Measurements from ENCODE around the gene GSTM4. TPM values are rescaled to one million over a fixed set of nuclear protein-coding genes. Genes with fewer than 3 reads are reported as not detected.
A peak's percentile ranks its signal among the peaks of the same experiment; 100 is the strongest.

Gene GSTM4
- total RNA-seq, 1 experiment from 2014 or later = 11.9 TPM

DNA sequence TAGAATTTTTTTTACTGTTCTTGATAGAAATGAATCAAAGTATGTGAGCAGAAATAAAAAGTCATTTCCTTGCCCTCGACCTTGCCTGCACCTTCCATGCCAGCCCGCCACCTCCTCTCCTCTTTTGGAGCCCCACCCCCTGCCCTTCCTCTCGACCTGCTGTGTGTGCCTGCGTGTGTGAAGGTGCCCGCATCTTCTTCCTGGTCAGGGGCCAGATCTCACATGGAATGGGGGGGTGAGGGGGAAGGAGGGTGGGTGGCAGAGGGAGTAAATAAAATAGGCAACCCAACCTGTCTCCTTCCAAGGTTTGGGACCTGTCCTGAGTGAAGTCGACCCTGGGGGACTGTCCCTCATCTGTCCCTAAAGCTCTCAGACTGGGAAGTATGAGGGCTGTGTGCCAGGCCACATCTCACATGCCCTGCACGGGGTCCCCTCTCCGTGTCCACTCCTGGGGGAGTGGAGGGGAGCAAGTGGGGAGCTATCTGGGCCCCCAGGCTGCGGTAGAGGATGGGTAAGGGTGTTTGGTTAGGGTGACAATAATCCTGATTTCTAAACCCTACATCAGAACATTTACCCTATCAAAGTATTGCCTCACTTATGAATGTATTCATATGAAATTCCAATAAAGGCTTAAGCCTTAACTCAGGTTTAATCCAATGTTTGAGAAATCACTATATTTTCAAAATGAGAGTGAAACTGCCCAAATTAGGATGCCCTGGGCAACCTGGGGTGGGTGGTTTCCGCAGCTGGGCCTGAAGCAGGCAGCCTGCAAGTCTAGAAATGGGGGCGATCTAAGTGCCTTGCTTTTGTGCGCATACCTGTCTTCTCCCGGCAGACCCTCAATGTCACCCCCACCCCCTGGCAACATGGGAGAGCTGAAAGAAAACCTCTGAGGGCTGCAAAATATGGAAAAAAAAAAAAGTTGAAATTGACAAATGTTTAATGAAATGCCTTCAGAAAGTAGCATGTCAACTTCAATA, 20.8 kb upstream of the GSTM4 start:
- Histone ChIP-seq H3K9me3 (no peaks in the 10 kb centered on the region), H3K4me3 (ENCODE audit: low read depth, low read length) (no peak overlapping the region), H3K27me3 (replicated peaks; ENCODE audit: control insufficient read depth, insufficient read depth, low read length) (no peaks in the 10 kb centered on the region), H3K4me1 (peaks cover 8% of the 10 kb centered on the region), H3K36me3 (ENCODE audit: control insufficient read depth, insufficient read depth, low read length) (no peaks in the 10 kb centered on the region)
- TF ChIP-seq, protein P1, sequence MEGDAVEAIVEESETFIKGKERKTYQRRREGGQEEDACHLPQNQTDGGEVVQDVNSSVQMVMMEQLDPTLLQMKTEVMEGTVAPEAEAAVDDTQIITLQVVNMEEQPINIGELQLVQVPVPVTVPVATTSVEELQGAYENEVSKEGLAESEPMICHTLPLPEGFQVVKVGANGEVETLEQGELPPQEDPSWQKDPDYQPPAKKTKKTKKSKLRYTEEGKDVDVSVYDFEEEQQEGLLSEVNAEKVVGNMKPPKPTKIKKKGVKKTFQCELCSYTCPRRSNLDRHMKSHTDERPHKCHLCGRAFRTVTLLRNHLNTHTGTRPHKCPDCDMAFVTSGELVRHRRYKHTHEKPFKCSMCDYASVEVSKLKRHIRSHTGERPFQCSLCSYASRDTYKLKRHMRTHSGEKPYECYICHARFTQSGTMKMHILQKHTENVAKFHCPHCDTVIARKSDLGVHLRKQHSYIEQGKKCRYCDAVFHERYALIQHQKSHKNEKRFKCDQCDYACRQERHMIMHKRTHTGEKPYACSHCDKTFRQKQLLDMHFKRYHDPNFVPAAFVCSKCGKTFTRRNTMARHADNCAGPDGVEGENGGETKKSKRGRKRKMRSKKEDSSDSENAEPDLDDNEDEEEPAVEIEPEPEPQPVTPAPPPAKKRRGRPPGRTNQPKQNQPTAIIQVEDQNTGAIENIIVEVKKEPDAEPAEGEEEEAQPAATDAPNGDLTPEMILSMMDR (IDR thresholded peaks at IDR 0.05; ENCODE audit: insufficient read depth in 1 of 2, low read depth in 1 of 2, low read length in 1 of 2, severe bottlenecking in 1 of 2, unreplicated experiment in 1 of 2) = no peak
- H3K9me3 Mint-ChIP-seq (ENCODE audit: unreplicated experiment) = no peaks in the 10 kb centered on the region
- intact Hi-C loops (cut with micrococcal nuclease; ENCODE audit: unreplicated experiment) = no loop called here
- peaks cover 9% of the 10 kb centered on the region for H3K4me1 Mint-ChIP-seq (ENCODE audit: low read depth, unreplicated experiment)
- H3K27me3 Mint-ChIP-seq (ENCODE audit: insufficient read depth, unreplicated experiment) = no peaks in the 10 kb centered on the region
- BruUV-seq (replicated peaks) = no TSS peak
- ChIA-PET CTCF (interaction anchor here (1.1 kb wide), 1 partner anchor 89 kb away, joined by 3 read pairs; no protein-coding TSS in a partner anchor), POLR2A (no interaction called here)
- peaks cover 11% of the 10 kb centered on the region for H3K36me3 Mint-ChIP-seq (ENCODE audit: insufficient read depth, unreplicated experiment)
- H3K27ac Mint-ChIP-seq (ENCODE audit: unreplicated experiment) = no peak overlapping the region
- H3K4me3 Mint-ChIP-seq (ENCODE audit: unreplicated experiment) = no peak overlapping the region
- DNase-seq = no peak

DNA sequence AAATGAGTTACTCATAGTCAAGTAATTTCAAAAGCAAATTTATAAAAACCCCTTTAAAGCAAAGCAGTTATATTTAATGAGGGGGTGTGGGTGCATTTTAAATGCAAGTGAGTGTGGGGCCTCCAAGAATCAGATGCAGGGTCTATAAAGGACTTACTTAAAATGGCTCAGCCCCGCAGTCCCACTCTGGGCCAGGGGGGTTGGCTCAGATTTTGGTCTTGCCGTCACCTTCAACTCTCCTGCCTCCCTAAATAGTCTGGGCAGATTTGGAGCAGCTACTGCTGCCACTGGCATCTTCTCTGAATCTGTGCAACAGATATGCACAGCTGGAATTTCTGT, 20.1 kb upstream of the GSTM4 start:
- H3K9me3 Mint-ChIP-seq (ENCODE audit: unreplicated experiment) = no peaks in the 10 kb centered on the region
- BruUV-seq (replicated peaks) = no TSS peak
- intact Hi-C loops (cut with micrococcal nuclease; ENCODE audit: unreplicated experiment) = no loop called here
- TF ChIP-seq, protein P1 (IDR thresholded peaks at IDR 0.05; ENCODE audit: insufficient read depth in 1 of 2, low read depth in 1 of 2, low read length in 1 of 2, severe bottlenecking in 1 of 2, unreplicated experiment in 1 of 2) = no peak
- H3K27me3 ChIP-seq (replicated peaks; ENCODE audit: control insufficient read depth, insufficient read depth, low read length) = no peaks in the 10 kb centered on the region
- peak overlapping the region; percentile 48 for H3K27ac Mint-ChIP-seq (ENCODE audit: unreplicated experiment)
- peaks cover 9% of the 10 kb centered on the region for H3K4me1 Mint-ChIP-seq (ENCODE audit: low read depth, unreplicated experiment)
- peaks cover 11% of the 10 kb centered on the region for H3K36me3 Mint-ChIP-seq (ENCODE audit: insufficient read depth, unreplicated experiment)
- POLR2A ChIA-PET = no interaction called here
- peaks cover 8% of the 10 kb centered on the region for H3K4me1 ChIP-seq
- DNase-seq = no peak
- H3K4me3 Mint-ChIP-seq (ENCODE audit: unreplicated experiment) = no peak overlapping the region
- no peak overlapping the region for H3K4me3 ChIP-seq (ENCODE audit: low read depth, low read length)
- no peaks in the 10 kb centered on the region for H3K9me3 ChIP-seq
- no peaks in the 10 kb centered on the region for H3K36me3 ChIP-seq (ENCODE audit: control insufficient read depth, insufficient read depth, low read length)
- CTCF ChIA-PET = no interaction called here
- no peaks in the 10 kb centered on the region for H3K27me3 Mint-ChIP-seq (ENCODE audit: insufficient read depth, unreplicated experiment)

DNA sequence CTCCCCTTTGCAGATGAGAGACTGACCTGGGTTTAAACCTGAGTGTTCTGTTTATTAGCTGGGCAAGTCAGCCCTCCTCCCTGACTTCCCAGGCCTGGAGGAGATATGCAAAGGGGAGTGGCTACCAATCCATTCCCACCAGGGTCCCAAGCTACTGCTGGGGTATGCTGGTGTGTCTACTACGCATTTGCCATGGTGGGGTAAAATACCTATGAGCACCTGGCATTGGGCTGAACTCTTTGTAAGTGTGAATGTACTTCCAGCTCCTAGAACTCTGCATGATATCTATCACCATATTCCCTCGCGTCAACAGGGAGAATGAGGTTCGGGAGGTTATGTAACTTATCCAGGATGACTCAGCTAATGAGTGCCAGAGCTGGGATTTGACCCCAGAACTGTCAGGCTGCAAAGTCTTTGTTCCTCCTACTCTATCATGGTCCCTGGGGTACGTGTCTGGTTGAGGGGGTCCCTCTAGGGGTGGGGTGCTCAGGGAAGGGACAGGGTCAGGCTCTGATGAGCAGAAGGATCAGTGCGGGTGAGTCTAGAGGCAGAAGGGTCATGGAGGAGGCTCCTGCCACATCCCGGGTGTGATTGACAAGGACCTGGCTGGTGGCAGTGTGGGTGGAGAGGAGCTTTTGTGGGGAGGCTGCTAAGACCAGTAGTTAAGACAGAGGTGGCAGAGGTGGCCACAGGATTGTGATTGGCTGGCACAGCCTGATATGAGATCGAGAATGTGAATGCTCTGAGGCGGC, 19.5 kb upstream of the GSTM4 start:
- ChIA-PET CTCF (interaction anchor here (0.7 kb wide), 1 partner anchor 158 kb away, joined by 3 read pairs; no protein-coding TSS in a partner anchor), POLR2A (no interaction called here)
- Mint-ChIP-seq H3K36me3 (ENCODE audit: insufficient read depth, unreplicated experiment) (peaks cover 11% of the 10 kb centered on the region), H3K27me3 (ENCODE audit: insufficient read depth, unreplicated experiment) (no peaks in the 10 kb centered on the region), H3K4me3 (ENCODE audit: unreplicated experiment) (no peak overlapping the region), H3K9me3 (ENCODE audit: unreplicated experiment) (no peaks in the 10 kb centered on the region), H3K4me1 (ENCODE audit: low read depth, unreplicated experiment) (peaks cover 9% of the 10 kb centered on the region), H3K27ac (ENCODE audit: unreplicated experiment) (peak overlapping the region; percentile 48)
- intact Hi-C loops (cut with micrococcal nuclease; ENCODE audit: unreplicated experiment) = no loop called here
- Histone ChIP-seq H3K4me1 (peaks cover 8% of the 10 kb centered on the region), H3K36me3 (ENCODE audit: control insufficient read depth, insufficient read depth, low read length) (no peaks in the 10 kb centered on the region), H3K4me3 (ENCODE audit: low read depth, low read length) (no peak overlapping the region), H3K9me3 (no peaks in the 10 kb centered on the region), H3K27me3 (replicated peaks; ENCODE audit: control insufficient read depth, insufficient read depth, low read length) (no peaks in the 10 kb centered on the region)
- DNase-seq = peak in 1 of 2 experiments; percentile 33
- no TSS peak for BruUV-seq (replicated peaks)
- TF ChIP-seq, protein P1 (IDR thresholded peaks at IDR 0.05; ENCODE audit: insufficient read depth in 1 of 2, low read depth in 1 of 2, low read length in 1 of 2, severe bottlenecking in 1 of 2, unreplicated experiment in 1 of 2) = no peak
